Dermis microvascular lymphatic vessel endothelial cell (primary cell): Measurements from ENCODE around the gene CNOT2. TPM values are rescaled to one million over a fixed set of nuclear protein-coding genes. Genes with fewer than 3 reads are reported as not detected.
A peak's percentile ranks its signal among the peaks of the same experiment; 100 is the strongest.
"Not testable (repeated sequence)": the region's sequence is repeated elsewhere in the genome, so short reads cannot be mapped to it uniquely, and the experiment has no call there.

Source experiments
- DNase-seq, 2 donors: peaks; one replicate each; pipeline versions ENCODE4 v3.0.0 to v3.0.0-alpha.2; 2010; ENCODE audit warnings: low read depth in 2 of 2
- total RNA-seq: library from RNA; depleted of rRNA; stranded (reverse); fragments of >200 nt; gene quantifications from 2 replicates; pipeline ENCODE4 v1.2.1, GENCODE V29; 2014

The CNOT2 gene
- total RNA-seq, 1 donor from 2014 or later = 81.9 TPM

GRCh38 chr12:70364695-70365397 lies 121.6 kb downstream of the CNOT2 start:
- no peak for DNase-seq

- peak in 1 of 2 donors; percentile 3 for DNase-seq
Observed at GRCh38 chr12:70365398-70365647, 122.1 kb downstream of the CNOT2 start.

- peak in 1 of 2 donors; percentile 54 for DNase-seq
Observed at GRCh38 chr12:70365648-70366518, 122.7 kb downstream of the CNOT2 start, which contains the start of gene KCNMB4. Gene KCNMB4 (plus strand): TSS chr12:70366290. CDS start chr12:70366735, 445 bp downstream.

GRCh38 chr12:70366581-70367257 lies 123.5 kb downstream of the CNOT2 start:
- DNase-seq = peak in 1 of 2 donors; percentile 28

- DNase-seq = no peak
Observed at GRCh38 chr12:70367258-70368141, 124.3 kb downstream of the CNOT2 start.

GRCh38 chr12:70372881-70373280 lies 129.6 kb downstream of the CNOT2 start:
- DNase-seq = no peak

GRCh38 chr12:70379846-70380245 lies 136.6 kb downstream of the CNOT2 start:
- DNase-seq = no peak

GRCh38 chr12:70383484-70383883 lies 140.3 kb downstream of the CNOT2 start:
- no peak for DNase-seq

- no peak for DNase-seq
Observed at GRCh38 chr12:70383886-70384285, 140.7 kb downstream of the CNOT2 start.

GRCh38 chr12:70386771-70387170 lies 143.5 kb downstream of the CNOT2 start:
- no peak for DNase-seq

GRCh38 chr12:70389678-70390077 lies 146.4 kb downstream of the CNOT2 start:
- no peak for DNase-seq

- DNase-seq = not testable (repeated sequence)
Observed at GRCh38 chr12:70392631-70393030, 149.4 kb downstream of the CNOT2 start.

- DNase-seq = no peak
Observed at GRCh38 chr12:70393787-70394499, 150.7 kb downstream of the CNOT2 start.

GRCh38 chr12:70398002-70398401 lies 154.8 kb downstream of the CNOT2 start:
- no peak for DNase-seq

- DNase-seq = no peak
Observed at GRCh38 chr12:70398862-70399261, 155.6 kb downstream of the CNOT2 start.

GRCh38 chr12:70399311-70399710 lies 156.1 kb downstream of the CNOT2 start:
- DNase-seq = no peak

GRCh38 chr12:70400124-70400523 lies 156.9 kb downstream of the CNOT2 start:
- DNase-seq = no peak

GRCh38 chr12:70402597-70402996 lies 159.4 kb downstream of the CNOT2 start:
- peak in 1 of 2 donors; percentile 5 for DNase-seq

- DNase-seq = no peak
Observed at GRCh38 chr12:70403826-70404225, 160.6 kb downstream of the CNOT2 start.
